NB4 (cell line): ENCODE results near the gene BLNK.
A peak's percentile ranks its signal among the peaks of the same experiment; 100 is the strongest.

Source experiments
- DNase-seq: peaks from one replicate; pipeline ENCODE4 v3.0.0; 2010; ENCODE audit warnings: low read depth
- H3K4me3 ChIP-seq: one replicate; pipeline ENCODE4 v1.5.1; 2011; ENCODE audit warnings: mild to moderate bottlenecking, low read depth, low read length, moderate library complexity
- MYC ChIP-seq: IDR thresholded peaks from 2 replicates; pipeline ENCODE4 v1.6.1; 2011; ENCODE audit warnings: low read depth, low read length
- POLR2A ChIP-seq: IDR thresholded peaks from 2 replicates; pipeline ENCODE4 v1.6.1; 2011; ENCODE audit warnings: mild to moderate bottlenecking; ENCODE audit not compliant: insufficient read length; ENCODE audit errors: extremely low read depth
- TF ChIP-seq, protein P1 (sequence below): IDR thresholded peaks from one replicate; pipeline ENCODE4 v1.5.1; 2012; ENCODE audit warnings: low read depth, low read length
- TF ChIP-seq, protein P2 (sequence below): IDR thresholded peaks from 2 replicates; pipeline ENCODE4 v1.6.1; 2011; ENCODE audit warnings: low read depth, low read length

The BLNK gene

GRCh38 chr10:96292971-96293920 is 21.9 kb upstream of the BLNK start:
- peak; percentile 59 for DNase-seq
- no peak overlapping the region for H3K4me3 ChIP-seq
- TF ChIP-seq MYC = no peak
- TF ChIP-seq, protein P1, sequence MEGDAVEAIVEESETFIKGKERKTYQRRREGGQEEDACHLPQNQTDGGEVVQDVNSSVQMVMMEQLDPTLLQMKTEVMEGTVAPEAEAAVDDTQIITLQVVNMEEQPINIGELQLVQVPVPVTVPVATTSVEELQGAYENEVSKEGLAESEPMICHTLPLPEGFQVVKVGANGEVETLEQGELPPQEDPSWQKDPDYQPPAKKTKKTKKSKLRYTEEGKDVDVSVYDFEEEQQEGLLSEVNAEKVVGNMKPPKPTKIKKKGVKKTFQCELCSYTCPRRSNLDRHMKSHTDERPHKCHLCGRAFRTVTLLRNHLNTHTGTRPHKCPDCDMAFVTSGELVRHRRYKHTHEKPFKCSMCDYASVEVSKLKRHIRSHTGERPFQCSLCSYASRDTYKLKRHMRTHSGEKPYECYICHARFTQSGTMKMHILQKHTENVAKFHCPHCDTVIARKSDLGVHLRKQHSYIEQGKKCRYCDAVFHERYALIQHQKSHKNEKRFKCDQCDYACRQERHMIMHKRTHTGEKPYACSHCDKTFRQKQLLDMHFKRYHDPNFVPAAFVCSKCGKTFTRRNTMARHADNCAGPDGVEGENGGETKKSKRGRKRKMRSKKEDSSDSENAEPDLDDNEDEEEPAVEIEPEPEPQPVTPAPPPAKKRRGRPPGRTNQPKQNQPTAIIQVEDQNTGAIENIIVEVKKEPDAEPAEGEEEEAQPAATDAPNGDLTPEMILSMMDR = peak; percentile 50

- DNase-seq = no peak
- TF ChIP-seq, protein P1 = no peak
- TF ChIP-seq, protein P2, sequence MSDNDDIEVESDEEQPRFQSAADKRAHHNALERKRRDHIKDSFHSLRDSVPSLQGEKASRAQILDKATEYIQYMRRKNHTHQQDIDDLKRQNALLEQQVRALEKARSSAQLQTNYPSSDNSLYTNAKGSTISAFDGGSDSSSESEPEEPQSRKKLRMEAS = no peak
- TF ChIP-seq POLR2A = no peak
- H3K4me3 ChIP-seq = no peak overlapping the region
These were observed 19.2 kb upstream of the BLNK start for GRCh38 chr10:96290368-96291133.

- H3K4me3 ChIP-seq = no peak overlapping the region
- no peak for DNase-seq
- TF ChIP-seq, protein P1 = no peak
- TF ChIP-seq POLR2A (no peak), MYC (no peak)
- TF ChIP-seq, protein P2 = no peak
These were observed 18.0 kb upstream of the BLNK start for GRCh38 chr10:96289218-96289910.

- TF ChIP-seq, protein P1 = no peak
- TF ChIP-seq POLR2A = no peak
- TF ChIP-seq, protein P2 = no peak
- no peak for TF ChIP-seq MYC
- no peak overlapping the region for H3K4me3 ChIP-seq
- no peak for DNase-seq
These were observed 16.8 kb upstream of the BLNK start for GRCh38 chr10:96288151-96288621.

DNA sequence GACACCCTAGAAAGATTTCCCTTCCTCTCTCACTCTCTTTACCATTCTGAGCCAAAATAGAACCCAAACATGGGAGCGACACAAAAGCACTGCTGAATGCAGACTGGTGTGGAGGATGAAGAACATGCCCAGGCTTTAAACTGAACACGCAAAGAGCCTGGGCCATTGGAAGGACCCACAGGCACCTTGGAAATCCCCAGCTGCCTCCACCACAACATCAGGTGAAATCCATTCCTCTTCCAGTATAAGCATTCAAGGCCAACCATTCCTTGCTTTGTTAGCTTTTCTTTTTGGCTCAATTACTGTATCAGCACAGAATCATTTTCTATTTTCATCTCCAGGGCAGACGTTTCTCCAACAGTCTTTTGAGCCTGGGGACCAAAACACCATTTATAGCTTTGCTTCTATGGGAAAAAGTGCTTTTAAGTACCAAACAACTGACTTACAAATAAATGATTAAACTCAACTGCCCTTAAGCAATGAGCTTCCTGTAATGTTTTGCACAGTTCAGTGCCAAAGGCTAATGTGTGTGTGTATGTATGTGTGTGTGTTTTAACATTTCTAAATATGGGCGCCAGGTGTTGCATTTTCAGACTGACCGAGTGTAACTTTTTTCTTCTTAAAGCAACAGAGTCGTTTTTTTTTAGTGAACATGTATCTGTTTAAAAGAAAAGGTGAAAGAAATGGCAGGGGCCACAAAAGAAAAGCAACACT is 16.2 kb upstream of the BLNK start:
- no peak for DNase-seq
- TF ChIP-seq, protein P1 = no peak
- no peak for TF ChIP-seq POLR2A
- H3K4me3 ChIP-seq = no peak overlapping the region
